ENCODE measurements around the gene VTI1B. TPM values are rescaled to one million over a fixed set of nuclear protein-coding genes. Genes with fewer than 3 reads are reported as not detected.

VTI1B gene
- total RNA-seq, 1 donor from 2014 or later, result 122 TPM

GRCh38 chr14:67644428-67644827 lies 30.0 kb downstream of the VTI1B start:
- DNase-seq, result no peak
- intact Hi-C loops (cut with DNase I), result no loop called here
- Histone ChIP-seq H3K9me3 (no peaks in the 10 kb centered on the region), H3K27ac (no peak overlapping the region), H3K4me1 (no peaks in the 10 kb centered on the region), H3K36me3 (peaks cover 30% of the 10 kb centered on the region), H3K27me3 (no peaks in the 10 kb centered on the region), H3K4me3 (no peak overlapping the region)
- TF ChIP-seq CTCF (IDR thresholded peaks at IDR 0.05), result no peak
- ATAC-seq, result no peak

- Histone ChIP-seq H3K9me3 (no peaks in the 10 kb centered on the region), H3K27me3 (no peaks in the 10 kb centered on the region), H3K27ac (no peak overlapping the region), H3K36me3 (peaks cover 23% of the 10 kb centered on the region), H3K4me1 (no peaks in the 10 kb centered on the region), H3K4me3 (no peak overlapping the region)
- intact Hi-C loops (cut with DNase I), result no loop called here
- no peak for TF ChIP-seq CTCF (IDR thresholded peaks at IDR 0.05)
- no peak for ATAC-seq
- DNase-seq, result no peak
Measured at GRCh38 chr14:67643713-67644112, 30.7 kb downstream of the VTI1B start.

GRCh38 chr14:67641902-67642749 lies 32.3 kb downstream of the VTI1B start:
- H3K4me3 ChIP-seq, result no peak overlapping the region
- no peaks in the 10 kb centered on the region for H3K27me3 ChIP-seq
- intact Hi-C loops (cut with DNase I), result no loop called here
- no peak for TF ChIP-seq CTCF (IDR thresholded peaks at IDR 0.05)
- H3K27ac ChIP-seq, result no peak overlapping the region
- H3K36me3 ChIP-seq, result peaks cover 9% of the 10 kb centered on the region
- DNase-seq, result no peak
- no peak for ATAC-seq
- H3K4me1 ChIP-seq, result no peaks in the 10 kb centered on the region
- H3K9me3 ChIP-seq, result no peaks in the 10 kb centered on the region

GRCh38 chr14:67641480-67641879 lies 33.0 kb downstream of the VTI1B start:
- Histone ChIP-seq H3K27me3 (no peaks in the 10 kb centered on the region), H3K36me3 (peaks cover 4% of the 10 kb centered on the region), H3K4me3 (no peak overlapping the region), H3K27ac (no peak overlapping the region), H3K4me1 (no peaks in the 10 kb centered on the region), H3K9me3 (no peaks in the 10 kb centered on the region)
- DNase-seq (no peak), ATAC-seq (no peak)
- no peak for TF ChIP-seq CTCF (IDR thresholded peaks at IDR 0.05)
- intact Hi-C loops (cut with DNase I), result no loop called here

GRCh38 chr14:67638642-67639041 lies 35.8 kb downstream of the VTI1B start:
- H3K4me3 ChIP-seq, result no peak overlapping the region
- H3K27ac ChIP-seq, result no peak overlapping the region
- no peaks in the 10 kb centered on the region for H3K36me3 ChIP-seq
- H3K27me3 ChIP-seq, result no peaks in the 10 kb centered on the region
- TF ChIP-seq CTCF (IDR thresholded peaks at IDR 0.05), result no peak
- DNase-seq (no peak), ATAC-seq (no peak)
- H3K4me1 ChIP-seq, result no peaks in the 10 kb centered on the region
- intact Hi-C loops (cut with DNase I), result no loop called here
- no peaks in the 10 kb centered on the region for H3K9me3 ChIP-seq

Data from upper lobe of right lung (tissue), 1 donor.